HAP-1 (cell line): ENCODE results near the gene AKR1C2.
A peak's percentile ranks its signal among the peaks of the same experiment; 100 is the strongest.
"Not testable (repeated sequence)": the region's sequence is repeated elsewhere in the genome, so short reads cannot be mapped to it uniquely, and the experiment has no call there.

Source experiments
- DNase-seq, 2 experiments: peaks; one replicate each; pipeline ENCODE4 v3.0.0-alpha.2; 2016 to 2020; ENCODE audit warnings: low spot score in 2 of 2
- H3K27me3 ChIP-seq: fragments of 250-450 bp; sonication (Bioruptor Pico); 2 replicates; pipeline ENCODE4 v1.5.1; 2020; ENCODE audit warnings: low read depth, mild to moderate bottlenecking, moderate library complexity
- H3K36me3 ChIP-seq: fragments of 250-450 bp; sonication (Bioruptor Pico); replicated peaks from 2 replicates; pipeline ENCODE4 v1.5.1; 2020; ENCODE audit warnings: mild to moderate bottlenecking
- H3K4me1 ChIP-seq: fragments of 250-450 bp; sonication (Bioruptor Pico); 2 replicates; pipeline ENCODE4 v1.5.1; 2020; ENCODE audit warnings: mild to moderate bottlenecking
- H3K4me3 ChIP-seq: fragments of 250-450 bp; sonication (Bioruptor Pico); 2 replicates; pipeline ENCODE4 v1.5.1; 2020; ENCODE audit warnings: mild to moderate bottlenecking, moderate library complexity
- H3K9me3 ChIP-seq: fragments of 250-450 bp; sonication (Bioruptor Pico); 2 replicates; pipeline ENCODE4 v1.5.1; 2020; ENCODE audit warnings: mild to moderate bottlenecking, moderate library complexity
- in situ Hi-C: fragments of 300-500 bp; cut with MboI; formaldehyde crosslinking; loops from 3 replicates; pipeline ENCODE4 v1.14.3; 2020; ENCODE audit warnings: low sequenced_read_pairs, inconsistent platforms, mixed read lengths

AKR1C2 gene

GRCh38 chr10:4947039-4947634 lies 56.5 kb downstream of the AKR1C2 start:
- DNase-seq = peak in 1 of 2 experiments; percentile 55
- H3K9me3 ChIP-seq = no peaks in the 10 kb centered on the region
- in situ Hi-C loops = no loop called here
- no peaks in the 10 kb centered on the region for H3K27me3 ChIP-seq
- H3K4me1 ChIP-seq = peaks cover 44% of the 10 kb centered on the region
- H3K4me3 ChIP-seq = no peak overlapping the region
- no peaks in the 10 kb centered on the region for H3K36me3 ChIP-seq

GRCh38 chr10:4945766-4946717 lies 57.6 kb downstream of the AKR1C2 start:
- no peaks in the 10 kb centered on the region for H3K9me3 ChIP-seq
- no peak overlapping the region for H3K4me3 ChIP-seq
- in situ Hi-C loops = no loop called here
- no peaks in the 10 kb centered on the region for H3K27me3 ChIP-seq
- no peak for DNase-seq
- H3K36me3 ChIP-seq = no peaks in the 10 kb centered on the region
- peaks cover 40% of the 10 kb centered on the region for H3K4me1 ChIP-seq

DNA sequence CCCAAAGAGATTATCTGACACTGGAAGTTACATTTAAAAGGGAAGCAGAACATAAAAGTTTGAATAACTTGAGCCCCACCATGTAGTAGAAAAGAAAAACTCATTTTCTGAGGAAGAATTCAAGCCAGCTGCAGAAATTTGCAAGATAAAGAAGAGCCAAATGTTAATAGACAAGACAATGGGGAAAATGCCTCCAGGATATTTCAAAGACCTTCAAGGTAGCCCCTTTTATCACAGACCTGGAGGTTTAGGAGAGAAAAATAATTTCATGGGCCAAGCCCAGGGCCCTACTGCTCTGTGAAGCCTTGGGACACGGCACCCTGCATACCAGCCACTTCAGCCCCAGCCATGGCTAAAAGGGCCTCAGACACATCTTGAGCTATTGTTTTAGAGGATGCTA lies 58.8 kb downstream of the AKR1C2 start:
- peak; percentile 76 to 95 for DNase-seq
- Histone ChIP-seq H3K27me3 (no peaks in the 10 kb centered on the region), H3K36me3 (no peaks in the 10 kb centered on the region), H3K4me3 (no peak overlapping the region), H3K9me3 (no peaks in the 10 kb centered on the region), H3K4me1 (peaks cover 40% of the 10 kb centered on the region)
- in situ Hi-C loops = no loop called here

- Histone ChIP-seq H3K27me3 (no peaks in the 10 kb centered on the region), H3K4me1 (peaks cover 40% of the 10 kb centered on the region), H3K36me3 (no peaks in the 10 kb centered on the region), H3K4me3 (no peak overlapping the region), H3K9me3 (no peaks in the 10 kb centered on the region)
- in situ Hi-C loops = no loop called here
- no peak for DNase-seq
Observed at GRCh38 chr10:4943821-4944220, 59.8 kb downstream of the AKR1C2 start.

- H3K4me3 ChIP-seq, H3K36me3 ChIP-seq, in situ Hi-C loops, DNase-seq, H3K27me3 ChIP-seq, H3K9me3 ChIP-seq: not testable (repeated sequence)
- peaks cover 40% of the 10 kb centered on the region for H3K4me1 ChIP-seq
Observed at GRCh38 chr10:4943416-4943815, 60.2 kb downstream of the AKR1C2 start.

GRCh38 chr10:4942931-4943330 lies 60.7 kb downstream of the AKR1C2 start:
- H3K4me3 ChIP-seq, in situ Hi-C loops, DNase-seq, H3K27me3 ChIP-seq, H3K9me3 ChIP-seq, H3K36me3 ChIP-seq: not testable (repeated sequence)
- peaks cover 38% of the 10 kb centered on the region for H3K4me1 ChIP-seq

- Histone ChIP-seq H3K27me3 (no peaks in the 10 kb centered on the region), H3K4me1 (peaks cover 26% of the 10 kb centered on the region), H3K36me3 (no peaks in the 10 kb centered on the region), H3K9me3 (no peaks in the 10 kb centered on the region), H3K4me3 (no peak overlapping the region)
- in situ Hi-C loops = no loop called here
- no peak for DNase-seq
Observed at GRCh38 chr10:4941540-4942330, 61.9 kb downstream of the AKR1C2 start.

DNA sequence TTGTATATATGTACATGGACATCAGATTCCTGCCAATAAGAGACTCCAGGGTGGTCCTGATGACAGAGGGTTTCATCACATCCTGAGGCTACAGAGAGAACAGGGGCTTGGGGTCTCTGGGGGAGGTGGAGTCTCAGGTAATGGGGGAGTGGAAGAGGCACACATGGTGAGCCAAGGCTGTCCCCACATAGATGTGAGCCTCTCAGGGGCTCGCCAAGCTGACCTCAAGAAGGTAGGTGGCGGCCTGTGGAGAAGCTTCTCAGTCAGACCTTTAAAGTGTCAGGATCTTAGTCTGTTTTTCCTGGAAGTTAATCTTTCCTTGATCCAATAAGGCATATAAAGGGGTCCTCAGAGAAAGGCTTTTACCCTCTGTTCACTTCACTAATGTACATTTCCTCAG lies 62.7 kb downstream of the AKR1C2 start:
- H3K4me1 ChIP-seq = peaks cover 21% of the 10 kb centered on the region
- H3K9me3 ChIP-seq, DNase-seq, H3K36me3 ChIP-seq, in situ Hi-C loops, H3K4me3 ChIP-seq, H3K27me3 ChIP-seq: not testable (repeated sequence)

GRCh38 chr10:4940073-4940428 lies 63.6 kb downstream of the AKR1C2 start:
- DNase-seq, H3K9me3 ChIP-seq, H3K36me3 ChIP-seq, in situ Hi-C loops, H3K27me3 ChIP-seq, H3K4me3 ChIP-seq: not testable (repeated sequence)
- H3K4me1 ChIP-seq = peaks cover 12% of the 10 kb centered on the region

DNA sequence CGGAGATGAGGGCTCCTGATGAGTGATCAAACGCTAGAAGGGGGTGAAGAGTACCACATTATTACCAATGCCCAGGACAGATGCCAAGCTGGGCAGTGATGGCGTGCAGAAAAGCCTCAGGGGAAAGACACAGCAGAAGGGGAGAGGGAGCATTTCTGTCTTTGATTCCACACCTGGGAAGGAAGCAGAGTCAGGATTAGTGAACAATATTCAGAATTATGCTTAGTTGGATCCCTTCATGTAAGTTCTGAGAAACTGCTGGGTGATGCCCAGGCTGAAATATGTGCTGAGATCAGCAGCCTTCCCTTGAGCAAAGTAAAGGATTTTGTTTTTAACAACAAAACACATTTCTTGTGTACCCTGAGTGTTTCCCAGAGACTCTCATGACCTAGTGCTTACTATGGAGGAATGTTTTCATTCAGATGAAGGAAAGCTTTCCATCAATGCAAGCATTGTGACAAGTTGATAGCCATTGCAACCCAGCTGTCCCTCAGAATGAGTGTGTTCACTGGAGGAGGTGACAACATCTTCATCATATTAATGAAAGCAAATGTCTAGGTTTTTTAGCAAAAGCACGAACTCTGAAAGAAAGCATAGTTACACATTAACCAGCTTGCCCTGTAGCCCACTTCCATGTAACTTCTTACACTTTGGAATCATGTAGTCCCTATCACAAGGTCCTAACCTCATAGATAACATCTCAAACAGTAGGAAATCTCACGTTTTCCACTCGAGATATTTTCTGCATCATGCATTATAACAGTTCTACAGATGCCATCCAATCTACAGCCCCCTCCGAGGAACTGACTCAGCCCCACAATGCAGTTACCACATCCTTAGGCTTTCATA lies 64.2 kb downstream of the AKR1C2 start:
- in situ Hi-C loops = no loop called here
- Histone ChIP-seq H3K9me3 (no peaks in the 10 kb centered on the region), H3K4me1 (peaks cover 10% of the 10 kb centered on the region), H3K27me3 (no peaks in the 10 kb centered on the region), H3K4me3 (no peak overlapping the region), H3K36me3 (no peaks in the 10 kb centered on the region)
- DNase-seq = no peak
